Ovary (tissue), 3 donors: ENCODE measurements around the gene TLR8.

ENCODE experiments used
- EP300 ChIP-seq: sonication (generic); formaldehyde crosslinking; IDR thresholded peaks from one replicate; pipeline ENCODE4 v1.6.1; 2017; ENCODE audit warnings: antibody characterized with exemption
- POLR2A ChIP-seq: fragments of 450-650 bp; IDR thresholded peaks from one replicate; pipeline ENCODE4 v1.6.1; 2017; ENCODE audit warnings: antibody characterized with exemption, mild to moderate bottlenecking, moderate library complexity
- TF ChIP-seq, protein P1 (sequence below), 3 donors: fragments of 450-650 bp in 2 of 3; fragments of 200-600 bp in 1 of 3; IDR thresholded peaks; one replicate each; pipeline versions ENCODE4 v1.5.1 to v1.8.0; 2016 to 2022; ENCODE audit warnings: antibody characterized with exemption in 3 of 3, mild to moderate bottlenecking in 1 of 3
- donor health status: DM: no; HTN: no; CAD: no.

DNA sequence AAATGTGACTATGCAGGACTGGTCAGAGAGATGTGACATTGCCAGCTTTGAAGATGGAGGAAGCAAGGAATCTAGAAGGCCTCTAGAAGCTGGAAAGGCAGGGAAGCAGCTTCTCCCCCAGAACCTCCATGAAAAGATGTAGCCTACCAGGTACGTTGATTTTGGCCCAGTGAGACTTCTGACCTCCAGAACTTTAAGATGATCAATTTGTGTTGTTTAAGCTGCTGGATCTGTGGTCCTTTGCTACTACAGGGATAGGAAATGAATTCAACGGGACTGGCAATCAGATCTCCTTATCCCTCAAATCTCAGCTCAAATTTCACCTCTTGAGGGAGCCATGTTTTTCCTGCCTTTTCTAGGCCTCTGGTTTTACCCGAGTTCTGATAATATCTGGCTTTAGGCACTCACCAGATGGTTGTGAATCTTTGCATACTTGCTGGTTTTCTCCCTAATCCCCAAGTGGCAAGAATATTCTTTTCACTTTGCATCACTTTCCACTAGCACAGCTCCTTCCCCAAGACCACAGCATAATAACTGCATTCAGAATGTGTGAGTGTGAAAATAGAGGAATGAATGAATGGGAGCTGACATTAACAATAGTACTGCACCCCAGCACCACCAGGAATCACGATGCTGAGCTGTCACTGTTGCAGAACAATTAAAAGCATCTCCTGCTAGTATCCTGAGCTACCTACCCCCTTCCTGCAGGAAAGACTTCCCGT is 42.9 kb downstream of the TLR8 start:
- TF ChIP-seq, protein P1, sequence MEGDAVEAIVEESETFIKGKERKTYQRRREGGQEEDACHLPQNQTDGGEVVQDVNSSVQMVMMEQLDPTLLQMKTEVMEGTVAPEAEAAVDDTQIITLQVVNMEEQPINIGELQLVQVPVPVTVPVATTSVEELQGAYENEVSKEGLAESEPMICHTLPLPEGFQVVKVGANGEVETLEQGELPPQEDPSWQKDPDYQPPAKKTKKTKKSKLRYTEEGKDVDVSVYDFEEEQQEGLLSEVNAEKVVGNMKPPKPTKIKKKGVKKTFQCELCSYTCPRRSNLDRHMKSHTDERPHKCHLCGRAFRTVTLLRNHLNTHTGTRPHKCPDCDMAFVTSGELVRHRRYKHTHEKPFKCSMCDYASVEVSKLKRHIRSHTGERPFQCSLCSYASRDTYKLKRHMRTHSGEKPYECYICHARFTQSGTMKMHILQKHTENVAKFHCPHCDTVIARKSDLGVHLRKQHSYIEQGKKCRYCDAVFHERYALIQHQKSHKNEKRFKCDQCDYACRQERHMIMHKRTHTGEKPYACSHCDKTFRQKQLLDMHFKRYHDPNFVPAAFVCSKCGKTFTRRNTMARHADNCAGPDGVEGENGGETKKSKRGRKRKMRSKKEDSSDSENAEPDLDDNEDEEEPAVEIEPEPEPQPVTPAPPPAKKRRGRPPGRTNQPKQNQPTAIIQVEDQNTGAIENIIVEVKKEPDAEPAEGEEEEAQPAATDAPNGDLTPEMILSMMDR (IDR thresholded peaks at IDR 0.05) = no peak
- TF ChIP-seq EP300 (no peak), POLR2A (no peak)
